Rectal smooth muscle tissue (tissue), 1 donor: ENCODE measurements around the gene GRID2IP.
A peak's percentile ranks its signal among the peaks of the same experiment; 100 is the strongest.

Source experiments
- H3K27ac ChIP-seq: one replicate; pipeline ENCODE4 v1.7.0; 2013; ENCODE audit warnings: low read depth, low read length, inconsistent platforms
- H3K27me3 ChIP-seq: one replicate; pipeline ENCODE4 v1.7.0; 2013; ENCODE audit warnings: low read length; ENCODE audit not compliant: control insufficient read depth, insufficient read depth
- H3K36me3 ChIP-seq: one replicate; pipeline ENCODE4 v1.7.0; 2013; ENCODE audit warnings: low read length; ENCODE audit not compliant: control insufficient read depth, insufficient read depth
- H3K4me1 ChIP-seq: one replicate; pipeline ENCODE4 v1.7.0; 2013; ENCODE audit warnings: low read length; ENCODE audit not compliant: control insufficient read depth, insufficient read depth
- H3K4me3 ChIP-seq: one replicate; pipeline ENCODE4 v1.7.0; 2013; ENCODE audit warnings: low read length
- H3K9ac ChIP-seq: one replicate; pipeline ENCODE4 v1.7.0; 2013; ENCODE audit warnings: low read length

GRID2IP gene

DNA sequence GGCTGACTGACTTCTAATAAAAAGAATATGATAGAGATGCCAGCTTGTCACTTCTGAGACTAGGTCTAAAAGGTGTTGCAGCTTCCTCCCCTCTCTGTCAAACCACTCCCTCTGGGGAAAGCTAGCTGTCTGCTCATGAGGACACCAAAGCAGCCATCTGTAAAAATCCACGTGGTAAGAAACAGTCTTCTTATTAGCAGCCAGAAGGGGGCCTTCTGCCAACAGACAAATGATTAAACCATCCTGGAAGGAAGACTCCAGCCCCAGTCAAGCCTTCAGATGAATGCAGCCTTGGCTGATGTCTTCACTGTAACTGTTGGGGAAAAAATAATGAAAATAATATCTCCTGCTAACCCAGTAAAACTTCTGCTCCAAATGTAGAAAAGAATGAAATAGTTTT, 61.6 kb downstream of the GRID2IP start:
- H3K27ac ChIP-seq, result no peak overlapping the region
- H3K36me3 ChIP-seq, result no peaks in the 10 kb centered on the region
- no peak overlapping the region for H3K4me3 ChIP-seq
- H3K27me3 ChIP-seq, result no peaks in the 10 kb centered on the region
- no peak overlapping the region for H3K9ac ChIP-seq
- no peaks in the 10 kb centered on the region for H3K4me1 ChIP-seq

GRCh38 chr7:6487184-6487545, 64.1 kb downstream of the GRID2IP start:
- H3K27ac ChIP-seq, result no peak overlapping the region
- no peak overlapping the region for H3K4me3 ChIP-seq
- H3K36me3 ChIP-seq, result no peaks in the 10 kb centered on the region
- no peak overlapping the region for H3K9ac ChIP-seq
- H3K27me3 ChIP-seq, result no peaks in the 10 kb centered on the region
- H3K4me1 ChIP-seq, result peaks cover 2% of the 10 kb centered on the region

DNA sequence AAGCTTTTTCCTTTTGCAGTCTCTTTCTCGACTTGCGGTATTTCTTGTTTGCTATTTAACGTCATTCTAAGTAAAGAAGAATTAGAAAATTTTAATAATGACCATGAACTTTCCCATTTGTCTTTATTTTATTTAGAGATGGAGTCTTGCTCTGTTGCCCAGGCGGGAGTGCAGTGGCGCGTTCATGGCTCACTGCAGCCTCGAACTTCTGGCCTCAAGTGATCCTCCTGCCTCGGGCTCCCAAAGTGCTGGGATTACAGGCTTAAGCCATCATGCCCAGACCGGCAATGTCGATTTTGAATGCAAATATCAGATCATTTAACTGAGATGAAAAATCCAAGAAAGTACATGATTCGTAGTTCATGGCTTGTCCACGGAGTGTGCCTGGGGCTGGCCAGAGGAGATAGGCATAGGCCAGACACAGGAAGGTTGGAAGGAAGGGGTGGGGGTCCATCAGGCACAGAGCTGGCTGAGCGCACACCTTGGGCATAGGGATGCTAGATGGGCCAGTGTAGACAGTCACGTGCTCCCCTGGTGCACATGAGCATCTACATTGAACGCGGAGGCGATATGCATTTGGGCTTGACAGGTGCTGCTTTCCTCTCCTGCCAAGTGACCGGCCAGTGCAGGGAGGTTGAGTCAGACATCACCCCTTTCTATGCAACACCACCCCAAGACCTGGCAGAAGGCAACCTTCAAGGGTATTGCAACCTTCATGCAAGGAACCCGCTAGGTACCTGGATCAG, 64.7 kb downstream of the GRID2IP start:
- no peaks in the 10 kb centered on the region for H3K27me3 ChIP-seq
- H3K36me3 ChIP-seq, result no peaks in the 10 kb centered on the region
- no peak overlapping the region for H3K9ac ChIP-seq
- H3K4me1 ChIP-seq, result peaks cover 2% of the 10 kb centered on the region
- no peak overlapping the region for H3K27ac ChIP-seq
- no peak overlapping the region for H3K4me3 ChIP-seq

DNA sequence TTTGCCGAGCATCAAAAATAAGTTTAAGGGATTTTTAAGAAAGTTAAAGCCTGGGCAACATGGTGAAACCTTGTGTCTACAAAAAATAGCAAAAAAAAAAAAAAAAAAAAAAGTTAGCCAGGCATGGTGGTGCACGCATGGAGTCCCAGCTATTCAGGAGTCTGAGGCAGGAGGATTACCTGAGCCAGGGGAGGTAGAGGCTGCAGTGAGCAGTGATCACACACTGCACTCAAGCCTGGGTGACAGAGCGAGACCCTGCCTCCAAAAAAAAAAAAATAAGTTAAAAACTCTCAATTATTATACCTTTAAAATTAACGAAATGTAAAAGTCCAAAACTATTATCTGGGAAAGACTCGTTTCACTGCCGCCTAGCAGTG, 68.5 kb downstream of the GRID2IP start:
- H3K4me1 ChIP-seq, result peaks cover 9% of the 10 kb centered on the region
- H3K36me3 ChIP-seq, result peaks cover 4% of the 10 kb centered on the region
- no peaks in the 10 kb centered on the region for H3K27me3 ChIP-seq
- H3K4me3 ChIP-seq, result peak overlapping the region; percentile 88
- H3K9ac ChIP-seq, result peak overlapping the region; percentile 32
- no peak overlapping the region for H3K27ac ChIP-seq

- Histone ChIP-seq H3K4me1 (peaks cover 9% of the 10 kb centered on the region), H3K27me3 (no peaks in the 10 kb centered on the region), H3K4me3 (no peak overlapping the region), H3K27ac (no peak overlapping the region), H3K36me3 (peaks cover 4% of the 10 kb centered on the region), H3K9ac (no peak overlapping the region)
Measured at GRCh38 chr7:6482307-6482706, 69.0 kb downstream of the GRID2IP start.

DNA sequence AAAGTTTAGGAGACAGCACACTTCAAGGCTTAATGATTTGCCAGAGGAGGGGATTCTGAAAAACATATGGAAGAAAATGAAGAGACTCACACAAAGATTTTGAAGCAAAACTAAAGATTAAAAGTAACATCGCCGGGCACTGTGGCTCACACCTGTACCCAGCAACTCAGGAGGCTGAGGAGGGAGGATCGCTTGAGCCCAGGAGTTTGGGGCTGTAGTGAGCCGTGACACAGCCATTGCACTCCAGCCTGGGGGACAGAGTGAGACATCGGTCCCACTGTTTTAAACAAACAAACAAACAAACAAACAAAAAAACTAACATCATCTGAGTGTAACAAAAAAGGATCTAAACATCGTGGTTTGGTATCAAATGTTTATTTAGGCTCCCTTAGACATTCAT, 69.8 kb downstream of the GRID2IP start:
- peaks cover 4% of the 10 kb centered on the region for H3K36me3 ChIP-seq
- H3K9ac ChIP-seq, result no peak overlapping the region
- H3K27ac ChIP-seq, result no peak overlapping the region
- no peaks in the 10 kb centered on the region for H3K27me3 ChIP-seq
- H3K4me1 ChIP-seq, result peaks cover 9% of the 10 kb centered on the region
- H3K4me3 ChIP-seq, result no peak overlapping the region

- peaks cover 9% of the 10 kb centered on the region for H3K4me1 ChIP-seq
Measured at GRCh38 chr7:6480323-6480660, 71.0 kb downstream of the GRID2IP start.

GRCh38 chr7:6479067-6479466, 72.2 kb downstream of the GRID2IP start:
- peaks cover 9% of the 10 kb centered on the region for H3K4me1 ChIP-seq
- no peak overlapping the region for H3K27ac ChIP-seq
- no peak overlapping the region for H3K9ac ChIP-seq
- H3K36me3 ChIP-seq, result peaks cover 8% of the 10 kb centered on the region
- no peak overlapping the region for H3K4me3 ChIP-seq
- no peaks in the 10 kb centered on the region for H3K27me3 ChIP-seq

More at GRCh38 chr7:6480323-6480660, 71.0 kb downstream of the GRID2IP start:
- Histone ChIP-seq H3K27me3 (no peaks in the 10 kb centered on the region), H3K9ac (no peak overlapping the region), H3K4me3 (peak overlapping the region; percentile 23), H3K27ac (no peak overlapping the region), H3K36me3 (peaks cover 4% of the 10 kb centered on the region)

GRCh38 chr7:6478186-6478585, 73.1 kb downstream of the GRID2IP start:
- Histone ChIP-seq H3K4me1 (peaks cover 9% of the 10 kb centered on the region), H3K4me3 (no peak overlapping the region), H3K36me3 (peaks cover 11% of the 10 kb centered on the region), H3K27ac (no peak overlapping the region), H3K27me3 (no peaks in the 10 kb centered on the region), H3K9ac (no peak overlapping the region)

DNA sequence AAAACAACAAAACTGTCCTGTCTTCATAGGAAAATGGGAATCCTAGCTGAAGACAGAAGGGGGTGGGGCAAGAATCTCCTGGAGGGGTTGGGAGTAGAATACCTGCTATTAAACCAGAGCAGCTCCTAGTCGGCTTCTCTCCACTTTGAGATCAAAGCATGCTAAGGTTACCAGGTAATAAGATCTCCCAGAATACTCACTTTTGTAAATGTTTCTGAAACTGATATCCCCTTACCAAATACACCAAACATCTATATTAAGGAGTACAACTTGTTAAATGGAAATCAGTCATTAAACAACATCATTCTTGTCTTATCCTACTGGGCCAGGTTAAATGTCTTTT, 74.0 kb downstream of the GRID2IP start:
- peaks cover 18% of the 10 kb centered on the region for H3K36me3 ChIP-seq
- H3K4me3 ChIP-seq, result no peak overlapping the region
- H3K27ac ChIP-seq, result no peak overlapping the region
- no peak overlapping the region for H3K9ac ChIP-seq
- H3K27me3 ChIP-seq, result no peaks in the 10 kb centered on the region
- H3K4me1 ChIP-seq, result peaks cover 7% of the 10 kb centered on the region

DNA sequence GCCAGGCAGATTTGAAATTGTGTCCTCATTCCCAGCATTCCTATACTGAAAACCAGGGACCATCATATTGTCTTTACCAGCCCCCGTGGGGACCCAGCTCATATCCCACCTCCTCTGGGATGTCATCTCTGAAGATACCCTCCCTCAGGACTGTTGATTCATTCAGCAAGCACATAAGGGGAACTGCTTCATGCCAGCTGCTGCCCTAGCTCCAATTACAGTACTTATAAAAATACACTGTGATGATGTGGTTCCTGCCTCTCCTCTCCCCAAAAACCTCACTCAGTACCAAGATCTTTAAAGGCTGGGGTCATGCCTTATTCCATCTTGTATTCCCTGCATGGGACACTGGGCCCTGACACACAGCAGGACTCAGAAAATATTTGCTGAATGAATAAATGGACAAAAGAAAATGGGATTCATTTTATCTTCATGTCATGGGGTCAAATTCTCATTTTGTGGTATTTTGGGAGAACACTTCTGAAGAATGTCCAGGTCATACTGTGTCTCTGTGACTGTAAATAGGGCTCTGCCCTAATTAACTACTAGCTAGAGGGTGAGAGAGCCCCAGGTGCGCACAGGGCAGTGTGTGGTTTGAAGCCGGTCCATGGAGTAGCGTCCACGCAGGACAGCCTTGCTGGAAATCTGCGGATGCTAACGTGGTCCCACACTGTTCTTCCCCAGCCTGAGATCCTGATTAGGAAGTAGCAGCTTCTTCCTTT, 74.5 kb downstream of the GRID2IP start:
- H3K4me1 ChIP-seq, result peaks cover 6% of the 10 kb centered on the region

GRCh38 chr7:6475433-6476186, 75.7 kb downstream of the GRID2IP start:
- Histone ChIP-seq H3K36me3 (peaks cover 25% of the 10 kb centered on the region), H3K4me1 (peaks cover 6% of the 10 kb centered on the region), H3K9ac (no peak overlapping the region)

More for the DNA sequence above, 74.5 kb downstream of the GRID2IP start:
- no peak overlapping the region for H3K4me3 ChIP-seq
- H3K36me3 ChIP-seq, result peaks cover 22% of the 10 kb centered on the region
- no peaks in the 10 kb centered on the region for H3K27me3 ChIP-seq
- no peak overlapping the region for H3K9ac ChIP-seq
- no peak overlapping the region for H3K27ac ChIP-seq

More at GRCh38 chr7:6475433-6476186, 75.7 kb downstream of the GRID2IP start:
- Histone ChIP-seq H3K27me3 (no peaks in the 10 kb centered on the region), H3K27ac (no peak overlapping the region), H3K4me3 (no peak overlapping the region)
